GM12874 (cell line): ENCODE measurements around the gene IDH3B.

Experiments used
- TF ChIP-seq, protein P1 (sequence below): IDR thresholded peaks from 2 replicates; pipeline ENCODE4 v1.5.1; 2011; ENCODE audit warnings: low read depth, mild to moderate bottlenecking, control low read depth, low read length, moderate library complexity; ENCODE audit not compliant: insufficient read depth

IDH3B gene

DNA sequence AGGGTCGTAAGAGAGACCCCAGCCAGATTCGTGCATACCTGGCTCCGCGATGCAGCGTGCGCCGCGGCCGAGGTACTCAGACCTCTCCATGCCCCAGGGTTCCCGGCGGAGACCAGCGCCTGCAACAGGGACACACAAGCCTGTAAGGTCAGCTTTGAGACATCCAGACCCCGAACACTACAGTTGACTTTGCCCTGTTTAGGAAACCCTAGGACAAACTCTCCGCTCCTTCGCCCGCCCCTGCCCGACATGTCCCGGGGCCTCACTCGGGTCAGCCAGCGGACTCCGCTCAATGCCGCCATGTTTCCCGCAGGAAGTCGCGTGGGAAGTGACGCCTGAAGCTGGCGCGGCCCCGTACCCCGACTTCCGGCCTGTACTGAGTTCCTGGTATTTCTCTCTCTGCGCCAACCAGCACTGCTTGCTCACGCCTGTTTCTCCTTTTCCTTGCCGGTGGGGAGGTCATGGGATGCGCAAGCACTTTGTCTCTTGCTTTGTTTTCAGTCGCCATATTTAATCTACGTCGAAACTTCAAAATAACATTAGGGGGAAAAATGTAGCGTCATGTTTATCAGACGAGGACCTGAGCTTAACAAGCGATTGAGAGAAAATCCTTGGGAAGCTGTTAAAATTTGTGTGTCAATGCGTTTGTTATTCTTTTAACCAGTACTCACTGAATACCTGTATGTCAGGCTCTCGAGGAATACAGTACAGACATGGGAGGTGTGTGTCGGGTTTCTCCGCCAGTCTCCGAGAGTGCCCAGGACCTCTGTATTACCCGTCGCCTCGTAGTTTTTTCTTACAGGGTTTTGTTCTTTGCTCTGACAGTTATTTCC, at the start of gene IDH3B:
TSS of gene IDH3B (minus strand) at position 330 of the 833 bp plus-strand sequence. CDS start at position 302, 28 bp downstream.
- TF ChIP-seq, protein P1, sequence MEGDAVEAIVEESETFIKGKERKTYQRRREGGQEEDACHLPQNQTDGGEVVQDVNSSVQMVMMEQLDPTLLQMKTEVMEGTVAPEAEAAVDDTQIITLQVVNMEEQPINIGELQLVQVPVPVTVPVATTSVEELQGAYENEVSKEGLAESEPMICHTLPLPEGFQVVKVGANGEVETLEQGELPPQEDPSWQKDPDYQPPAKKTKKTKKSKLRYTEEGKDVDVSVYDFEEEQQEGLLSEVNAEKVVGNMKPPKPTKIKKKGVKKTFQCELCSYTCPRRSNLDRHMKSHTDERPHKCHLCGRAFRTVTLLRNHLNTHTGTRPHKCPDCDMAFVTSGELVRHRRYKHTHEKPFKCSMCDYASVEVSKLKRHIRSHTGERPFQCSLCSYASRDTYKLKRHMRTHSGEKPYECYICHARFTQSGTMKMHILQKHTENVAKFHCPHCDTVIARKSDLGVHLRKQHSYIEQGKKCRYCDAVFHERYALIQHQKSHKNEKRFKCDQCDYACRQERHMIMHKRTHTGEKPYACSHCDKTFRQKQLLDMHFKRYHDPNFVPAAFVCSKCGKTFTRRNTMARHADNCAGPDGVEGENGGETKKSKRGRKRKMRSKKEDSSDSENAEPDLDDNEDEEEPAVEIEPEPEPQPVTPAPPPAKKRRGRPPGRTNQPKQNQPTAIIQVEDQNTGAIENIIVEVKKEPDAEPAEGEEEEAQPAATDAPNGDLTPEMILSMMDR = no peak

DNA sequence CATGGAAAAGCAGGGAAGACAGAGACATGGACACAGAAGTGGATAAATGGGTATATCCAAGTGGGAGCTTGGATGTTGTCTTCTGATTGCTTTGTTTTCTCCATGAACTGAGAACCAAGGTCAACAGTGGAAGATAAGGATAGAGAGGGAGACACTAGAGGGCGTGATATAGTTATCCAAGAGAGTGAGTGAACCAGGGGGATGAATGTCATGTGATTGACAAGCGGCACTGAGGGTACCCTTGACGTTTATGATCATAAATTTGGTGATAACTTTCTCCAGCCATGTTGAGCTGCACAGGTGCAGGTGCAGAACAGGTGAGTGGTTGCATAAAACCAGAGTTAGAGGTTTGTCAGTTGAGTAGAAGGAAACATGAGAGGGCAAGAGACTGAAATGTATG, 49.3 kb upstream of the IDH3B start:
- TF ChIP-seq, protein P1 = no peak; the same call in 1 of the 2 replicates

DNA sequence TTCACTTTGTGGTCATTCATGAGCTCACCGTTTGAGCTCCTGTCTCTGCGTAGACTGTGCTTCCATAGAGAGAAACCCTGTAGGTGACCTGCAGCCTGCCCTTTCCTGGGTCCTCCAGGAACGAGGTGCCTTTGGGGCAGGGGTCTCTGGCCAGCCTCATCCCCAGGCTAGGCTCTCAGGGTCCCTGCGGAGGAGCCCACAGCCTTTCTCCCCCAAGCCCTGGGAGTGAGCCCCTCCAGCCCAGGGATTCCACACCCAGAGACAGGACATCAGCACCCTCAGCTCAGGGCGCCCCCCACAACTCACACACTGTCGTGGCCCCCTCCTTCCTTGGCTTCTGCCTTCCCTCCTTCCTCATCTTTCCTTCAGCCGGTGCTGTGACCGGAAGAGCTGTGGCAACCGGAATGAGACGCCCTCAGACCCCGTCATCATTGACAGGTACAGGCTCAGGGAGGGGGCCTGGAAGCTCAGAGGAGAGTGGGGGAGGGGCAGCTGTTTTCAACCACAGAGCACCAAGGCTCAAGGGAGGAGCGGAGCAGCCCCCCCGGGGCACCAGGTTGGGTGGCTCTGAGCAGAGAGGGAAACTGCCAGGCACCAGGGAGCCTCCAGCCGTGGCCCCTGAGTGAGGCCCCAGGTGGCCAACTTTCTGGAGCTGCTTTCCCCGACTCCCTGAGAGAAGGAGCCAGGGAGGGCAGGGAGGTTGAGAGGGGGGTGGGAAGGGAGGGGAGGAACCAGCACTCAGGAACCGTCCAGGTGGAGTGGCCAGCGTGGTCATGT, 45.4 kb upstream of the IDH3B start:
- TF ChIP-seq, protein P1 = no peak

DNA sequence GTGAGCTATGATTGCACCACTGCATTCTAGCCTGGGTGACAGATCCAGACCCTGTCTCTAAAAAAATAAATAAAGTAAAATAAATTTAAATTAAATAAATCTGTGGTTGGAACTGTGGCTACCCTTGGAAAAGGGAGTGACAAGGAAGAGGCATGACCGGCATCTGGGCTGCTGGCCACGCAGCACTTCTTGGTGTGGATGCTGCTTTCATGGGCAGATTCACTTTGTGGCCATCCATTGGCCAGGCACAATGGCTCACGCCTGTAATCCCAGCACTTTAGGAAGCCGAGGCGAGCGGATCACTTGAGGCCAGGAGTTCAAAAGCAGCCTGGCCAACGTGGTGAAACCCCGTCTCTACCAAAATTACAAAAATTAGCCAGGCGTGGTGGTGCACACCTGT, 44.6 kb upstream of the IDH3B start:
- TF ChIP-seq, protein P1 = no peak

DNA sequence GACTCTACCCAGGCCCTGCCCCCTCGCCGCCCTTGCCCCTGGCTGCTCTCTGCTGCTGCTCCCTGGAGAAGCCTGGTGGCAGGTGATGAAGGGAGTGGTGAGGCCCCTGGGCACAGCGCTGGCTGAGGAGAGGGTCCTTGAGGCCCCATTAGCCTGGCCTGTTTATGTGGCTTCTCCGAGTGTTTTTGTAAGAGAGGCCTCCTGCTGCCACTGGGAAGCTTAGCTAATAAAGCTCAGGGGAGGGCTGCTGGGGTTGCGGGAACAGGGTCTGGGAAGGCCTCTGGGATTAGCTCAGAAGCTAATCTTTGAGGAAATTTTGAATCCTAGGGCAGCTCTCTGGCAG, 44.0 kb upstream of the IDH3B start:
- TF ChIP-seq, protein P1 = no peak

DNA sequence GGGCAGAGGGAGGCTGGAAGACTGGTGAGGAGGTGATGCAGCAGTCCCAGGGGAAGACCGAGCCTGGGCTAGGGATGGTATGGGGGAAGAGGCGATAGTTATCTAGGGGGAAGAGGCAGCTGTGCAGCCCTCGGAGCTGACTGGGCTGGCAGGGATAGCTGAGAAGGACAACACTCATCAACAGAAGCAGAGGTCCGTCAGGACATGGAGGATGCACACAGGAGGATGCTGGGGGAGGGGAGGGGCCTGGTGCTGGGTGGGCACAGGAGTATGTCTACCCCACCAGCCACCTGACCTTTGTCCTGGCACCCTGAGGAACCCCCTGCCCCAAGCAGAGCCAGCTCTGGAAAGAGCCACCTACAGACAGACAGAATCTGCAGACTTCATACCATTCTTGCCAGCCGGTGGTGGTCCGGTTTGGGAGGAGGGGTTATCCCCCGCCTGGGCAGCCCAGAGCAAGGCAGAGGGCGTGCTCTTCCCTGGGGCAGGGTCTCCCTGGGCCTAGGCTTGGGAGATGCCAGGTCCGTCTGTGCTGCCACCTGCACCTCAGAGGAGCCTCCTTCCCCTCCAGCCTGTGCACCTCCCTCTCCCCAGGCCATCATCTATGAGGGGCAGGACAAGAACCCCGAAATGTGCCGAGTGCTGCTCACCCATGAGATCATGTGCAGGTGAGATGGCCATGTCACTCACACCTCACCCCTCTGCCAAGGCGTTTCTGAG, 43.5 kb upstream of the IDH3B start:
- TF ChIP-seq, protein P1 = no peak

DNA sequence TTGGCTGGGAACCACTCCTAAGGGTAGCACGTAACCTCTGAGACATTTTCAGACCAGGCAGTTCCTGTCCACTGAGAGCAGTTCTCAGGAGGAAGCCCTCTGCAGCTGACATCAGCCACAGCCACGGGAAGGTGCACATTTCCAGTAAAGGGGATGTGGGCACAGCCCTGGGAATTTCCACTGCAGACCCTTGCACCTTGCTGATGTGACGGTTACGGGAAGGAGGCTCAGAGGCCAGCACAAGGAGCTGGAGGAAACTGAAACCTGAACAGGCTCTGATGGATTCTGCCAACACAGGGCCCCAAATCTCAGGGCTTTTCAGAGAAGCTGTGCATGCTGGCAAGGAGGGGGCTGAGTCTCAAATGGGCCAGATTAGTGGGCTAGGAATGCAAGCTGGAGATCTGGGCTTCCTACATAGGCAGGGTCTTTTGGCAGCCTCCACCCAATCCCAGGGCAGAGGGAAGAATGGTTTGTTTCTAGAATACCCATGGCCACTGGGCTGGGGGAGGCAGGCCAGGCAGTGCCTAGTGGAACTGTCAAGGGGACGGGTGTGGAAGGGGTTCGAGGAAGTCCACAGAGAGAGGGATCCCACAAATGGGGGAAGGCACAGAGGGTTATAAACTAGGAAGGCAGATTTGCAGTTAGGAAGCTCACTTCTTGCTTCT, 42.8 kb upstream of the IDH3B start:
- TF ChIP-seq, protein P1 = no peak
